Activated CD4-positive, alpha-beta T cell treated with anti-CD3 and anti-CD28 coated beads, Interleukin-2, amount 10 ng/mL, durations not matched to agents 24 days and 14 days (primary cell): ENCODE measurements around the gene SMC5. TPM values are rescaled to one million over a fixed set of nuclear protein-coding genes. Genes with fewer than 3 reads are reported as not detected.
A peak's percentile ranks its signal among the peaks of the same experiment; 100 is the strongest.
"Not testable (repeated sequence)": the region's sequence is repeated elsewhere in the genome, so short reads cannot be mapped to it uniquely, and the experiment has no call there.

Experiments used
- DNase-seq: peaks from one replicate; pipeline ENCODE4 v3.0.0; 2022
- H3K27ac Mint-ChIP-seq: one replicate; pipeline ENCODE4 v1.8.0; 2022; ENCODE audit warnings: mild to moderate bottlenecking, mixed read lengths
- H3K27me3 Mint-ChIP-seq: one replicate; pipeline ENCODE4 v1.8.0; 2022; ENCODE audit warnings: mixed read lengths
- H3K36me3 Mint-ChIP-seq: one replicate; pipeline ENCODE4 v1.8.0; 2022; ENCODE audit warnings: low read depth, mild to moderate bottlenecking, mixed read lengths
- H3K4me1 Mint-ChIP-seq: one replicate; pipeline ENCODE4 v1.8.0; 2021; ENCODE audit warnings: mixed read lengths
- H3K4me3 Mint-ChIP-seq: one replicate; pipeline ENCODE4 v1.8.0; 2022; ENCODE audit warnings: mild to moderate bottlenecking, moderate library complexity, mixed read lengths
- H3K9me3 Mint-ChIP-seq: one replicate; pipeline ENCODE4 v1.8.0; 2021; ENCODE audit warnings: mixed read lengths
- intact Hi-C: fragments of 100-400 bp; cut with micrococcal nuclease; formaldehyde crosslinking; loops from one replicate; pipeline ENCODE4 v1.15.1; 2023
- total RNA-seq: library from RNA; stranded (reverse); gene quantifications from 2 replicates; pipeline ENCODE4 v1.2.3, GENCODE V29; 2022

The SMC5 gene
- total RNA-seq, 1 donor from 2014 or later, result 47.0 TPM

- Mint-ChIP-seq H3K4me3 (peak overlapping the region; percentile 31), H3K27ac (peak overlapping the region; percentile 62), H3K9me3 (no peaks in the 10 kb centered on the region), H3K27me3 (no peaks in the 10 kb centered on the region), H3K36me3 (peaks cover 23% of the 10 kb centered on the region), H3K4me1 (peaks cover 41% of the 10 kb centered on the region)
- intact Hi-C loops, result loop anchor here (5.0 kb wide), 1 partner anchor 49 kb away; no protein-coding TSS in a partner anchor
- DNase-seq, result no peak
Observed at GRCh38 chr9:70390933-70391341, 132.2 kb downstream of the SMC5 start.

DNA sequence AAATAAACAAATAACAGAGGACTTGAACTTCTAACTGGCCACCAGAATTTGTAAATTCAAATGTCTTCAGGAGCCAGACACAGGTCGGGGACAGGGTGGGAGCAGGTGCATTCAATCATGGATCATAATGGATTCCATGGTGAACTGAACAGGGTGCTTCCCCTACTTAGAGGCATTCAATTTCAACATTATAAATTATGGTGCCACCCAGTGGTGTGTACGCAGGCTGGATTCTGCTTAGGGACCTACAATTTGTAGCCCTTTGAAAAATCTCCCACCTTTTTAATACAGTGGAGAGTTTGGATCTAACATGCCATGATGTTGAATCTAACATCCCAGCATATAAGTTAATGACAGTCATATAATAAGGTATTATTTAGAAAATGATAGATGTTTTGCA is 133.4 kb downstream of the SMC5 start:
- Mint-ChIP-seq H3K4me3 (no peak overlapping the region), H3K4me1 (peaks cover 44% of the 10 kb centered on the region), H3K27ac (no peak overlapping the region), H3K27me3 (no peaks in the 10 kb centered on the region), H3K9me3 (no peaks in the 10 kb centered on the region), H3K36me3 (peaks cover 12% of the 10 kb centered on the region)
- DNase-seq, result no peak
- intact Hi-C loops, result loop anchor here (5.0 kb wide), 1 partner anchor 50 kb away; no protein-coding TSS in a partner anchor

DNA sequence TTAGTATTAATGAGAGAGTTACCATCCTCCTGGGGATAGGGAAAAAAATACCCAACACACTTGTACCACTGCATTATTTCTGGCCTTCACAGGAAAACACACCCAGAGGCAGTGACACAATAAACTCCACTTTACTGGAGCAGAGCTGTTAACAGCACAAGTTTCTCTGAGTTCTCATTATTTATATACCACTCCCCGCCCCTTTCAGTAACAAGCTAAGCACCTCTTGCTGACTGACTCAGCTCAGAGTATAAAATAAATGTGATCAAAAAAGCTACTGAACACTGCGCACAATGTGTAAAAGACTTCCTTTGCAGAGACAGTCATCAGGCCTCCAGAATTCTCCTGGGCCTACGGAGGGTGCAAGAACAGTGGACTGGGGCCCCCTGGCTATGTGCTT is 134.1 kb downstream of the SMC5 start:
- H3K36me3 Mint-ChIP-seq, result peaks cover 8% of the 10 kb centered on the region
- H3K4me3 Mint-ChIP-seq, result no peak overlapping the region
- H3K4me1 Mint-ChIP-seq, result peaks cover 49% of the 10 kb centered on the region
- H3K27me3 Mint-ChIP-seq, result no peaks in the 10 kb centered on the region
- H3K9me3 Mint-ChIP-seq, result no peaks in the 10 kb centered on the region
- intact Hi-C loops, result loop anchor here (5.0 kb wide), 1 partner anchor 51 kb away; no protein-coding TSS in a partner anchor
- H3K27ac Mint-ChIP-seq, result no peak overlapping the region
- no peak for DNase-seq

GRCh38 chr9:70395652-70396051 is 136.9 kb downstream of the SMC5 start:
- intact Hi-C loops, result loop anchor here (5.0 kb wide), 1 partner anchor 1372 kb away; the partner anchor contains the start of gene CEMIP2
- no peak for DNase-seq
- H3K4me1 Mint-ChIP-seq, result peaks cover 56% of the 10 kb centered on the region
- H3K4me3 Mint-ChIP-seq, result no peak overlapping the region
- H3K36me3 Mint-ChIP-seq, result peaks cover 5% of the 10 kb centered on the region
- H3K27ac Mint-ChIP-seq, result no peak overlapping the region
- no peaks in the 10 kb centered on the region for H3K9me3 Mint-ChIP-seq
- no peaks in the 10 kb centered on the region for H3K27me3 Mint-ChIP-seq

GRCh38 chr9:70398145-70398556 is 139.4 kb downstream of the SMC5 start:
- H3K36me3 Mint-ChIP-seq, result peaks cover 5% of the 10 kb centered on the region
- H3K4me3 Mint-ChIP-seq, result peak overlapping the region; percentile 58
- peak; percentile 75 for DNase-seq
- peak overlapping the region; percentile 52 for H3K27ac Mint-ChIP-seq
- H3K4me1 Mint-ChIP-seq, result peaks cover 38% of the 10 kb centered on the region
- no peaks in the 10 kb centered on the region for H3K27me3 Mint-ChIP-seq
- no peaks in the 10 kb centered on the region for H3K9me3 Mint-ChIP-seq
- intact Hi-C loops, result loop anchor here (1.0 to 5.0 kb wide), 2 partner anchors 8 to 1369 kb away; partner anchors contain the start of gene CEMIP2

DNA sequence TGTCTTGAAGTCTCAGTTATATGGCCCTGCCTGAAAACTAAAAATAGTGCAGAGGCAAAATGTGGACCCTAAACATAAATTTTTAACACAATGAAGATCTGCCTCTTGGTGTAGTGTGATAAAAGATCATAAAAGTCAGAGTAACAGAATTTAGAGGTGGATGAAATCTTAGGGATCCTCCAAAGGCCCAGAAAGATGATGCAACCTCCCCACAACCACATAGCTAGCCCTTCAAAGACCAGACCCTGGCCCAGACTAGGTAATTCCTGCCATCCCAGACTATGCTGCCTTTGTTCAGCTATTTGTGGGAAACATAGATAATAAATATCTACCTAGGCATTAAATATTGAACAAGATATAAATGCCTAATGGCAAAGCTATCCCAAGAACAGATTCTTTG is 140.4 kb downstream of the SMC5 start:
- intact Hi-C loops, result loop anchor here (5.0 kb wide), 1 partner anchor 1368 kb away; the partner anchor contains the start of gene CEMIP2
- peaks cover 37% of the 10 kb centered on the region for H3K4me1 Mint-ChIP-seq
- no peaks in the 10 kb centered on the region for H3K9me3 Mint-ChIP-seq
- H3K4me3 Mint-ChIP-seq, result peak overlapping the region; percentile 3
- peak overlapping the region; percentile 42 for H3K27ac Mint-ChIP-seq
- H3K27me3 Mint-ChIP-seq, result no peaks in the 10 kb centered on the region
- H3K36me3 Mint-ChIP-seq, result peaks cover 5% of the 10 kb centered on the region
- no peak for DNase-seq

GRCh38 chr9:70400107-70400892 is 141.5 kb downstream of the SMC5 start:
- Mint-ChIP-seq H3K27ac (peak overlapping the region; percentile 34), H3K4me3 (no peak overlapping the region), H3K9me3 (no peaks in the 10 kb centered on the region), H3K36me3 (peaks cover 5% of the 10 kb centered on the region), H3K4me1 (peaks cover 44% of the 10 kb centered on the region), H3K27me3 (no peaks in the 10 kb centered on the region)
- no peak for DNase-seq
- intact Hi-C loops, result no loop called here

GRCh38 chr9:70401241-70401640 is 142.5 kb downstream of the SMC5 start:
- H3K27me3 Mint-ChIP-seq, DNase-seq, intact Hi-C loops, H3K27ac Mint-ChIP-seq, H3K9me3 Mint-ChIP-seq, H3K36me3 Mint-ChIP-seq, H3K4me3 Mint-ChIP-seq: not testable (repeated sequence)
- peaks cover 48% of the 10 kb centered on the region for H3K4me1 Mint-ChIP-seq

DNA sequence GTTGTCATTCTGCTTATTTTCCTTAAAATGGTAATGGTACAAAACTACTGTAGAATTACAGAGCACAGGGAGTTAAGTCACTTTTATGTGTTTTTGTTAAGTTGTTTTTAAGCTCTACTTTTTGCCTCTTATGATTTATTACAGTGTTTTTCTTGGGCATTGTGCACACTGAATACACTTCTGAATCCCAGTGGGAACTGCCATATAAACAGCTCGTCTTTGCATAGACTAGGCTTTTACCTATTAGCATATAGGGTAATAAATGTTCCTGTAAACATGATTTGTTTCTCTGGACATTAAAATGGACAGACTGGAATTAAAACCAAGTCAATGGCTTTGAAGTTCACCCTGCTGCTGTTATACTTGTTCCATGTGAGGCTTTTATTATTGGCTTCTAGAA is 143.4 kb downstream of the SMC5 start:
- DNase-seq, result no peak
- intact Hi-C loops, result no loop called here
- Mint-ChIP-seq H3K4me1 (peaks cover 52% of the 10 kb centered on the region), H3K27ac (no peak overlapping the region), H3K9me3 (no peaks in the 10 kb centered on the region), H3K36me3 (peaks cover 9% of the 10 kb centered on the region), H3K27me3 (no peaks in the 10 kb centered on the region), H3K4me3 (no peak overlapping the region)

DNA sequence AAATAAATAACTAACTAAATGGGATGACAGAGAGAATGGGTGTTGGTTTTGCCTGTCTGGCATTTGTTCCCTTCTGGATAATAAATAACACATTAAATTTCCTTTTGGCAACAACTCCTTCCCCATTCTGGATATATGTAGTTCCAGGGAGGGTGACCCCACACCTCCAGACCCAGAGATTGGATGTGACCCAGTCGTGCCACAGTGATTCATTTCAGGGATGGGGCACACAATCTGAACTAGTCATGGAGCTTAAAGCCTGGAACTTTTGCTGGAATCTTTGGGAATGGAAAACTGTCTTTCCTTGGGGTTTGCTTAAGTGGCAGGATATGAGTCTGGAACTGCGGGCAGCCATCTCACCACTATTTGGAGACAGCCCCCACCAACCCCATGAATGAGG is 144.4 kb downstream of the SMC5 start:
- Mint-ChIP-seq H3K36me3 (peaks cover 10% of the 10 kb centered on the region), H3K9me3 (no peaks in the 10 kb centered on the region), H3K27me3 (no peaks in the 10 kb centered on the region), H3K4me1 (peaks cover 52% of the 10 kb centered on the region), H3K4me3 (no peak overlapping the region), H3K27ac (no peak overlapping the region)
- intact Hi-C loops, result no loop called here
- DNase-seq, result no peak

DNA sequence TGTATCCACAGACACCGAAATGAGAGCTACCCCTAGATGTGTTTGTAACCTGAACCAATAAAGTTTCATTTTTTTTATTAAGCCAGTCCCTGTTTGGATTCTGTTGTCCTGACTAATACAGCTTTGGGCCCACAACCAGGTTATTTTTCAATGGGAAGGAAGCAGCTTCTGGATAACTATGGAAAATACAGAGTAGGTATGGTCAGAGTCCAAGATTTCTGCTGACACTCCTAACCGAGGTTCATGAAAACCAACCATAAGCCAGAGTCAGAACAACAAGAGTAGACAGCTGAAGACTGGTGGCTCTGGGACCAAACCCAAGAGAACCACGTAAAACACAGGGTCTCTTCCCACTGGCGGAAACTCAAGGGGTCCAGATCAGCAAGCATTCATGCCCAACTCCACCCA is 144.8 kb downstream of the SMC5 start:
- DNase-seq, result no peak
- Mint-ChIP-seq H3K4me3 (no peak overlapping the region), H3K4me1 (peaks cover 55% of the 10 kb centered on the region), H3K9me3 (no peaks in the 10 kb centered on the region), H3K27ac (peak overlapping the region; percentile 45), H3K27me3 (no peaks in the 10 kb centered on the region), H3K36me3 (peaks cover 9% of the 10 kb centered on the region)
- intact Hi-C loops, result no loop called here

DNA sequence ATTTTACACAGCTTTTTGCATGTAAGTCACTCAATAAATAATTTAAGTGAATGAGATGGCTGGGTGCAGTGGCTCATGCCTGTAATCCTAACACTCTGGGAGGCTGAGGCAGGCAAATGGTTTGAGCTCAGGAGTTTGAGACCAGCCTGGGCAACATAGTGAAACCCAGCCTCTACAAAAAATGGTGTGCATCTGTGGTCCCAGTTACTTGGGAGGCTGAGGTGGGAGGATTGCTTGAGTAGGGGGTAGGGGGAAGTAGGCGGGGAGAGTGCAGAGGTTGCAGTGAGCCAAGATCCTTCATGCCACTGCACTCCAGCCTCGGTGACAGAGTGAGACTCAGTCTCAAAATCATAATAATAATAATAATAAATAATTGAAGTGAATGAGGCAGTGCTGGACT is 145.5 kb downstream of the SMC5 start:
- intact Hi-C loops, result no loop called here
- H3K9me3 Mint-ChIP-seq, result no peaks in the 10 kb centered on the region
- H3K4me3 Mint-ChIP-seq, result no peak overlapping the region
- no peaks in the 10 kb centered on the region for H3K27me3 Mint-ChIP-seq
- H3K27ac Mint-ChIP-seq, result no peak overlapping the region
- H3K4me1 Mint-ChIP-seq, result peaks cover 51% of the 10 kb centered on the region
- peaks cover 9% of the 10 kb centered on the region for H3K36me3 Mint-ChIP-seq
- no peak for DNase-seq
